ENCODE measurements around the gene ARL8B. TPM values are rescaled to one million over a fixed set of nuclear protein-coding genes. Genes with fewer than 3 reads are reported as not detected.
A peak's percentile ranks its signal among the peaks of the same experiment; 100 is the strongest.

The ARL8B gene
- total RNA-seq, 3 donors from 2014 or later (not counting 1 experiment from before 2014, with no cell fraction given) = 43.3 to 52.7 (median 48.9) TPM

GRCh38 chr3:5198313-5198677 lies 76.2 kb downstream of the ARL8B start:
- intact Hi-C loops (cut with micrococcal nuclease) = no loop called here
- 97% methylated on average over 4 of the region's 4 CpGs for WGBS (ENCODE audit: insufficient coverage)
- peaks cover 31% of the 10 kb centered on the region for H3K36me3 ChIP-seq (ENCODE audit: control insufficient read depth, insufficient read depth, low read length)
- Mint-ChIP-seq H3K4me3 (no peak overlapping the region), H3K4me1 (peaks cover 53 to 58% of the 10 kb centered on the region in 2 donors), H3K27me3 (ENCODE audit: low read depth in 2 of 2) (no peaks in the 10 kb centered on the region), H3K36me3 (peaks cover 7% of the 10 kb centered on the region), H3K9me3 (no peaks in the 10 kb centered on the region), H3K27ac (peak overlapping the region; percentile 83 to 92)
- peak overlapping the region; percentile 71 for H3K27ac ChIP-seq (ENCODE audit: low read length)
- ATAC-seq (no peak), DNase-seq (no peak)
- H3K27me3 ChIP-seq (ENCODE audit: control insufficient read depth, insufficient read depth, low read length) = no peaks in the 10 kb centered on the region
- peaks cover 35% of the 10 kb centered on the region for H3K4me1 ChIP-seq (ENCODE audit: control insufficient read depth, insufficient read depth, low read length)
- H3K4me3 ChIP-seq (ENCODE audit: low read length) = no peak overlapping the region
- no peaks in the 10 kb centered on the region for H3K9me3 ChIP-seq (ENCODE audit: control insufficient read depth, insufficient read depth, low read length)
- no peak for TF ChIP-seq CTCF (IDR thresholded peaks at IDR 0.05)

- H3K27me3 Mint-ChIP-seq (ENCODE audit: low read depth in 2 of 2) = no peaks in the 10 kb centered on the region
- no peak for TF ChIP-seq CTCF (IDR thresholded peaks at IDR 0.05)
- Histone ChIP-seq H3K36me3 (ENCODE audit: control insufficient read depth, insufficient read depth, low read length) (peaks cover 39% of the 10 kb centered on the region), H3K27me3 (ENCODE audit: control insufficient read depth, insufficient read depth, low read length) (no peaks in the 10 kb centered on the region), H3K27ac (ENCODE audit: low read length) (peak overlapping the region; percentile 71), H3K9me3 (ENCODE audit: control insufficient read depth, insufficient read depth, low read length) (no peaks in the 10 kb centered on the region), H3K4me1 (ENCODE audit: control insufficient read depth, insufficient read depth, low read length) (peaks cover 32% of the 10 kb centered on the region), H3K4me3 (ENCODE audit: low read length) (no peak overlapping the region)
- DNase-seq (peak in 1 of 2 donors; percentile 45), ATAC-seq (no peak)
- H3K9me3 Mint-ChIP-seq = no peaks in the 10 kb centered on the region
- no peak overlapping the region for H3K4me3 Mint-ChIP-seq
- H3K4me1 Mint-ChIP-seq = peaks cover 48 to 52% of the 10 kb centered on the region in 2 donors
- intact Hi-C loops (cut with micrococcal nuclease) = no loop called here
- peaks cover 9% of the 10 kb centered on the region for H3K36me3 Mint-ChIP-seq
- H3K27ac Mint-ChIP-seq = peak overlapping the region; percentile 83 to 92
- 65% methylated on average over 4 of the region's 5 CpGs for WGBS (ENCODE audit: insufficient coverage)
Observed at GRCh38 chr3:5198986-5199731, 77.1 kb downstream of the ARL8B start.

GRCh38 chr3:5201536-5201935 lies 79.4 kb downstream of the ARL8B start:
- 100% methylated on average over 4 of the region's 6 CpGs for WGBS (ENCODE audit: insufficient coverage)
- H3K4me1 Mint-ChIP-seq = peaks cover 26 to 28% of the 10 kb centered on the region in 2 donors
- no peaks in the 10 kb centered on the region for H3K27me3 ChIP-seq (ENCODE audit: control insufficient read depth, insufficient read depth, low read length)
- no peak overlapping the region for H3K27ac ChIP-seq (ENCODE audit: low read length)
- peak overlapping the region in 1 of 2 donors; percentile 18 for H3K27ac Mint-ChIP-seq
- no peaks in the 10 kb centered on the region for H3K27me3 Mint-ChIP-seq (ENCODE audit: low read depth in 2 of 2)
- no peak overlapping the region for H3K4me3 Mint-ChIP-seq
- peaks cover 9% of the 10 kb centered on the region for H3K36me3 Mint-ChIP-seq
- peaks cover 16% of the 10 kb centered on the region for H3K4me1 ChIP-seq (ENCODE audit: control insufficient read depth, insufficient read depth, low read length)
- TF ChIP-seq CTCF (IDR thresholded peaks at IDR 0.05) = no peak
- DNase-seq (no peak), ATAC-seq (no peak)
- H3K9me3 ChIP-seq (ENCODE audit: control insufficient read depth, insufficient read depth, low read length) = no peaks in the 10 kb centered on the region
- no peak overlapping the region for H3K4me3 ChIP-seq (ENCODE audit: low read length)
- H3K36me3 ChIP-seq (ENCODE audit: control insufficient read depth, insufficient read depth, low read length) = peaks cover 60% of the 10 kb centered on the region
- H3K9me3 Mint-ChIP-seq = no peaks in the 10 kb centered on the region
- intact Hi-C loops (cut with micrococcal nuclease) = no loop called here

GRCh38 chr3:5202222-5202621 lies 80.1 kb downstream of the ARL8B start:
- Mint-ChIP-seq H3K4me3 (no peak overlapping the region), H3K36me3 (peaks cover 9% of the 10 kb centered on the region), H3K9me3 (no peaks in the 10 kb centered on the region), H3K27ac (no peak overlapping the region), H3K27me3 (ENCODE audit: low read depth in 2 of 2) (no peaks in the 10 kb centered on the region), H3K4me1 (peaks cover 19 to 21% of the 10 kb centered on the region in 2 donors)
- intact Hi-C loops (cut with micrococcal nuclease) = no loop called here
- Histone ChIP-seq H3K36me3 (ENCODE audit: control insufficient read depth, insufficient read depth, low read length) (peaks cover 67% of the 10 kb centered on the region), H3K27ac (ENCODE audit: low read length) (no peak overlapping the region), H3K4me1 (ENCODE audit: control insufficient read depth, insufficient read depth, low read length) (peaks cover 10% of the 10 kb centered on the region), H3K9me3 (ENCODE audit: control insufficient read depth, insufficient read depth, low read length) (no peaks in the 10 kb centered on the region), H3K27me3 (ENCODE audit: control insufficient read depth, insufficient read depth, low read length) (no peaks in the 10 kb centered on the region), H3K4me3 (ENCODE audit: low read length) (no peak overlapping the region)
- DNase-seq (no peak), ATAC-seq (no peak)
- 100% methylated on average over 2 of the region's 2 CpGs for WGBS (ENCODE audit: insufficient coverage)
- TF ChIP-seq CTCF (IDR thresholded peaks at IDR 0.05) = no peak

All from natural killer cell (primary cell).